CD4-positive, alpha-beta T cell treated with Interleukin-15 for 1 hour (primary cell): Measurements from ENCODE around the gene PACRG.

ENCODE experiments used
- DNase-seq: peaks from one replicate; pipeline ENCODE4 v3.0.0-alpha.2; 2020

Gene PACRG

DNA sequence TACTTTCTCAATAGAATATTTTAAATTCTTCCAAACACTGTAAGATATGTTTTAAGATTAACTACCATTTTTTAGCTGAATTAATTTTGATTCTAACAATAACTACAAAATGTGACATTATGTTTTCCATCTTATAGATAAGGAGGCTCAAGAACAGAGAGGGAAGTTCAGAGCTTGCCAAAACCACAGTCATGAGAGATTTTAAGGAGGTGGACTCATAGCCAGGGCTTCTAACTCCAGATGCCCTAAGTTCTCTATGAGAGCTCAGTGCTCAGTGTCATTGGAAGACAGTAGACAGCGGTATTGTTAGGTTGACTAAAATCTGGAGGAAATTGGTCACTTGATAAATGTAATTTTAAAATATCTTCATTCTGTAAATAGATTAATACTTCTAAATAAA, 144.2 kb downstream of the PACRG start:
- no peak for DNase-seq

DNA sequence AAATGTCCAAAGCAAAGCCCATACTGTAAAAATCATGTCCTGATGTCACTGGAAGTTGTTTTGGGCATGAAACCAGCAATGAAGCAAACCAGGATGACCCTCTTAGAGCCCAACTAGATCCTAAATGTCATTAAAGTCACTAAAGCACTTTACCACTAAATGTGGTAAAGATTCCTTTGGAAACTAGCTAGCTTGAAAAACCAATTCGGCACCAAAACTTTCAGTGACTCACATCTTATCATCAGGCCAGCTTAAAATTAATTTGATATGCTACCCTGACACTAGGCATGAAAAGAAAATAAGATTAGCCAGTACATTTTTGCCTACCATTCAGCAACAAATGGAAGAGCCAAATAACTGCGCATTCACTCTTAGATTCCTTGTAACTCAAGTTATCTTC, 145.8 kb downstream of the PACRG start:
- no peak for DNase-seq

DNA sequence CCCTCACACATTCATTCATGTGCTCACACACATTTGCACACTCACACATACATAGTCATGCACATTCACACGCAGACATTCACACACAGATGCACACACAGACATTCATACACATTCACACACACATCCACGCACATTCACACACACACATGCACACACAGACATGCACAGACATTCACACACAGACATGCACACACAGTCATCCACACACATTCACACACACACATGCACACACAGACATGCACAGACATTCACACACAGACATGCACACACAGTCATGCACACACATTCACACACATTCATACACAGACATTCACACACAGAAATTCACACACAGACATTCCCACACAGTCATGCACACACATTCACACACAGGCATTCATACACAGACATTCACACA, 147.3 kb downstream of the PACRG start:
- no peak for DNase-seq

DNA sequence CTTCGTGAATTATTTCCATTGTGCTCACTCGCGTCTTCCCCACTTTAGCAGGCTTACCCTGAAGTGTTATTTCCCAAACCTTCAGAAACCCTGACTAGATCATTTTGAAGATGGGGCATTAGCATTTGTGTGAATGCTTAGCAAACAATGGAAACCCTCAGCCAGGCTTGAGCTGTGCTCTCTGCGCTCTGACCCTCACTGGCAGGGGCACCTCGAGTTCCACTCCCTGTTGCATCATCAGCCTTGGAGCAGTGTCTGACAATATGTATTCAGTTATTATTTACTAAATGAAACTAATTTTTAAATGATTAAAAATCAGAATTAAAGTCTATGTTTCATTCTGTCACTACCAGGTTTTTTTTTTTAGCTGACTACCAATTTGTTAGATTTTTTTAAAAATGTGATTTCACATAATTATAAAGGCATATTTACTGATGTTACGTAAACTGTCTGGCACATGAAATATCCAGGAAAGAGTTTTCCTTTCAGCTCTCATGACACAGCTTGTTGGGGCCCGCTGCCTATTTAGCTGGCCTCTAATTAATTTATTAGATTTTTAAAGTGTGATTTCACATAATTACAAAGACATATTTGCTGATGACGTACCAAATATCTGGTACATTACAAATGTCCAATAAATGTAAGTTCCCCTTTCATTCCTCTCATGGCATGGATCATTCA, 155.2 kb downstream of the PACRG start:
- no peak for DNase-seq

DNA sequence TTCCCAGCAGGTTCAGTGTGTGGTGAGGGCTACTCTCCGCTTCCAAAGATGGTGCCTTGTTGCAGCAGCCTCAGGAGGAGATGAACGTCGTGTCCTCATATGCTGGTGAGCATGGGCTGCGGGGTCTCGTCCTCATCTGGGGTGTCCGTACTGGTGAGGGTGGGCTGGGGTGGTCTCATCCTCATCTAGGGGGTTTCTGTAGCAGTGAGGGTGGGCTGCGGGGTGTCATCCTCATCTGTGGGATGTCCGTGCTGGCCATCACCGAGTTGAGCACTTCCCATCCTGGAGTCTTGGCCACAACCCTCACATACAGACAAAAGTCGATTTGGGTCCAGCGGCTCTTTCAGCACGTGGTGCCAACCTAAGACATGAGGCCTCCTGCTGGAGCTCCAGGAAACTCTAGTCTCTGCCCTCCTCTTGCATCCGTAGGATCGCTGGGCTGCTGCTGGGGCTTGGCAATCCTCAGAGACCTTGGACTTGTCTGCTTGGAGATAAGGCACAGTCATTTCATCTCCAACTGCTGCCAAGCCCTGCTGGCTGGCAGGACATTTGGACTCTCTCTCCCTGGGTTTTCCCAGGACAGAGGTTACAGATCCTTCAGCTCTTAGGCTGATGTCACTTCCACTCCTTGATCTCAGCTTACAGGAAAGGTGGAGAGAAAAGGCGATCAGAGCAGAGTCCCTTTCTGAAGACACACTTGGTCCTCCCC, 160.4 kb downstream of the PACRG start:
- no peak for DNase-seq

DNA sequence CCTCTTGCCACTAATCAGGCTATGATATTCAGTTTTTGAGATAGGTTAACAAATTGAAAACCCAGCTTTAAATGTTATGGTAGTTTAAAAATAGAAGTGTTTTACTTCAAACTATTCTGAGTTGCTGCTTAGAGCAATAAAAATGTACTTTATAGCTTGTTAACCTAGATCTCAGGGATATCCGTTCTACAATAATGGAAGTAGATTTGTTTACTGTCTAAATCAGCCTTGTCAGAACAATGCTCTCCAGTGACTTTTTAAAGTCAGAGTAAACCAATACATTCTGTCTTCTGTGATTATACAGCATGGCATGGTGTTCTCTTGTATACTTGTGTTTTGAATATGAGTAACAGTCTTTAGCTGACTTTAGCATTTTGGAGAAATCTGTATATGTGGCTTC, 161.5 kb downstream of the PACRG start:
- DNase-seq = no peak

DNA sequence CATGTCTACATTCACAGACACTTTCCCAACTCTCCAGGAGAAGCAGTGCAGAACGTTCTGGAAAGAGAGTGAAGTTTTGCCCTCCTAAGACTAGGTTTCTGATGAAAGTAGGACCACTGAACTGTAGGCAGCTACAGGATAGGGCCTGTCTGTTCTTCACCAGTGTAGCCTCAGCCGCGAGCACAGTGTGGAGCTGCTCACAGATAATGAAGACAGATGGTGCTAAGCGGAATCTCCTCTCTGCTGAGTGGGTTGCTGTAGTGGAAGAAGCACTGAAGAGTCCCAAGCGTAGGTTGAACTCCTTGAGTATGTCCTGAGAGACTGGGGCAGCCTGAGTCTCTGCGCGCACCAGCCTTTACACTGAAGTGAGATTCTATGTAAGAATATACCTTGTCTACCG, 170.2 kb downstream of the PACRG start:
- no peak for DNase-seq

DNA sequence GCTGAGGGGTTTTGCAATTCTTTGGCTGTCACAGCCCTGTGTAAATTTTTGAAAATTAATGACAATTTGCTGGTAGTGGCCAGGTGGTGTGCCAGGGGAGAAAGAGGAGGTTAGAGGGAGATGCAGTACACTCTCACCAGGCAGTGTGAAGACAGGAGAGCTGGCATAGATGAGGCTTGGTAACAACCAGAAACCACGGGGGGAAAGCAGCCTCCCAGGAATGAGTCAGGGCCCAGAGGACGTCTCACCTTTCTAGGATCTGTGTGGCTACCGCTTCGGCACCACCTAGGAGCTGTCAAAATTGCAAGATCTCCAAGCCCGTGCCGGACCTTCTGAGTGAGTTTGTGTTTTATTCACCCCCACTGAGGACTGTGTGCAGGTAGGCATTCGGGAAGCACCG, 171.4 kb downstream of the PACRG start:
- no peak for DNase-seq

DNA sequence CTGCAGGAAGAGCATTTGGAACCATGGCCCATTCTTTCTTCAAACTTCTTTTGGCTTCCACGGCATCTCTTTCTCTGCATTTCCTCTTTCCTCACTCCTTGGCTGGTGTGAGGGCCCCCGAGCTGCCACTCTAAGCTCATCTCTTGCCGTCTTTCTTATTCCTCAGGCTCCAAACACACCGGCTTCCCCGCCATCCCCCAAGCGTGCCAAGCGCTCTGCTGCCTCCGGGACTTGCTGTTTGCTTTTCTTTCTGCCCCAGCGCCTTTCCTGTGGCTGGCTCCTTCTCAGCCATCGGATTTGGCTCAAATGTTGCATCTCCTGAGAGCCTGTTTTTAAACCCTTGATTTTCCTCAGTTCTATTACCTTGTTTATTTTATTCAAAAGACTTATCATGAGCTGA, 172.7 kb downstream of the PACRG start:
- no peak for DNase-seq

DNA sequence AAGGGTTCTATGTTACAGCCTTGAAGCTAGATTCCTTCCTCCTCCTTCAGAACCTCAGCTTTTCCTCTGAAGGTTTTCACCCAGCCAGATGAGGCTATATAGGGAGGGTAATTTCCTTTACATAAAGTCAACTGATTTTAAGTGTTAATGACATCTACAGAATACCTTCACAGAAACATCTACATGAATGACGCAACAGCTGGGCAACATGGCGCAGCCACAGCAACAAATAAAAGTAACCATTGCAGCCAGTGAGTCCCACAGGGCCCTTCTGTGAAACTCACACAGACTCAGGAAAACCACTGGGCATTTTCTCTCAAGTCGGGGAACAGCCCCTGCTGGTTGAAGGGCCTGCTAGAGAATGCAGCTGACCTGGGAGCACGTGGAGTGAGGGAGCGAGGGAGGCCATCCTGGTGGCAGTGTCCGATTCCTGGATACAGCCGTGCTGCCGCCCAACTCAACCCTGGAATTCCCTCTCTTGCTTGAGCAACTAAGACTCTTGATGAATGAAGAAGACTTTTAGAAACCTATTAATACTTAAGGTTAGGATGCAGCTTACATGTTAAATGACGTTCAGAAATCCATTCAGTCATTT, 176.4 kb downstream of the PACRG start:
- DNase-seq = no peak

DNA sequence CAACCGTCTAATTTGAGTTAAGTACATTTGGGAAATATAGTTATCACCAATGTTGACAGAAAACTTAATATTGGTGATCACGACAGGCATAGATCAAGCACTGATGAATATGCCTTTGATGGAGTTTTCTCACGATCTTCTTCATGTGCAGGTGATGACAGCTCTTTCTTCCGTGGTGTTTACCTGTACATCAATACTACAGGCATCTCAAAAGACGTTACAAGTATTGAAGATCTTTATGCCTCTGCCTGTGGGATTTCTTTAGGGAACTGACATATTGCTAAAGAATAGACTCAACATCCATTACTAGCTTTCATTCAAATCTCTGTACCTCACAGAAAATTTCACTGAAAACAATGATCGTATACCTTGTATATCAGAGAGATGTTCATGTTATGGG, 178.7 kb downstream of the PACRG start:
- no peak for DNase-seq

DNA sequence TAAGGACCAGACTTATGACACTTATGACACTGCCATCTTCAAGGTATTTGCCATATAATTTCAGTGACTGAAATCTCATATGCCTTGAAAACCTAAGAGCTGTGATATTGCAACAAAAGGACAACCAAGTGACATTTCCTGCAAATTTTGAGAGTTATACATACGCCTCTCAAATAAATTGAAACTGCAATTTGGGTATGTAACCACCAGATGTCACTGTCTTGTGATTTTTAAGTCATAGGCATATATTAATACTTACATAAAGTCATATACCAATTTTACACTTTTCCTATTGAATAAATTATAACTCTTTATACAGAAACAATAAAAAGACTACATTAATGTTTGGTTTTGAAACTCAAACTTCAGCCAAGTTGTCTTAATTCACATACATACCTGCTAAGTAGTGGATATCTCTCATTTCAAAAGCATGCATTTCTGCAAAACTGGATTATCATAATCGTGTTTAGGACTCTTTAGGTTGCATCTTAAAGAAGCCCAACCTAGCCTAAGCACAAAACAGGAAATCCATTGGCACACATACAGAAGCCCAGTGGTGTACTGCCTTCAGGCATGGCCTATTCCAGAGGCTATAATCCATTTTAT, 180.2 kb downstream of the PACRG start:
- DNase-seq = no peak

DNA sequence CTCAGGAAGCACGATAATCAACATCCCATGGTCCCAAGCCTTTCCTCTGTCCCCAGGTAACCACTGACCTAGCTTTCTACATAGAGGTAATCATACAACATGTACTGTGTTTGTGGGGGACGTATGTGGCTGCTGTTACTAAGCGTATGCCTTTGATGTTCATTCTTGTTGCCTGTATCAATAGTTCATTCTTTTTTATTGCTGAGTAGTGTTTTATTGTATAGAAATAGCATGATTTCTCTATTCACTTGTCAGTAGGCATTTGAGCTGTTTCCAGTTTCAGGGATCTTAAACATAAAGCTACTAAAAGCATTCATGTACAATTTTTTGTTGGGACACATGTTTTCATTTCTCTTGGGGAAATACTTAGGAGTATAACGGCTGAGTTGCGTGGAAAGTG, 185.4 kb downstream of the PACRG start:
- no peak for DNase-seq

DNA sequence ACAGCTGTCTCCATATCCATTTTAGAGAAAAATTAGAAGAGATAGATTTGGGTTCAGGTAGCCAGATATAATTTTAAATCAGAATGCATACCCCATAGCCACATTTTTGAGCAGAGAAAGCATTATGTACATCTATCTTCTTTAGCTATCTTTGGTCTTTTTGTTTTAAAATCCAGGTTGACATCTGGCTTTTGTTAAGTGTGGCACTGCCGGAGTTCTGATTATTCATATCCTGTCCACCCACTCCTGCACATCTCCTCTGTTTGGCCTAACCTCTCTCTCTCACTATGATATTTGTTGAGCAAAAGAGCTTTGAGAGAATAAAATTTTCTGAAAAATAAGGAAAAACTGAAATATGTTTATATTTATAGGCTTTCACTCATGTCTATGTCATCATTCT, 189.7 kb downstream of the PACRG start:
- DNase-seq = no peak

DNA sequence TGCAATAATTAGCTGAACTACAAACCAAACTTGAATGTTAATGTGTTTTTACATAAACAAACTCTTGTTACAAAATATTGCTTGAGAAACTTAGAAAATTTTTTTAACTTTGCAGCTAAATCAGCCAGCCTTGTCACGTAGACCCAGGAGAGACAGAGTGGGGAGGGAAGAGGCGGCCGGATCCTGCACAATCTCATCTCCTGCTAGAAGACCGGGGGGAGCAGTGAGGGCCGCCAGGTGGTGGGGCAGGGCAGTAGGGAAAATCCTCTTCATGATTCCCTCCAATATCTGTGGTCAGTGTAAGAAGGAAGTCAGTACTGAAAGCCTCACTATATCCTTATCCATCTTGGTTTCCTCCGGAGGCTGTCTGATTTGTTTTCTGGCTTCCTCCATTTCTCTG, 193.3 kb downstream of the PACRG start:
- no peak for DNase-seq

DNA sequence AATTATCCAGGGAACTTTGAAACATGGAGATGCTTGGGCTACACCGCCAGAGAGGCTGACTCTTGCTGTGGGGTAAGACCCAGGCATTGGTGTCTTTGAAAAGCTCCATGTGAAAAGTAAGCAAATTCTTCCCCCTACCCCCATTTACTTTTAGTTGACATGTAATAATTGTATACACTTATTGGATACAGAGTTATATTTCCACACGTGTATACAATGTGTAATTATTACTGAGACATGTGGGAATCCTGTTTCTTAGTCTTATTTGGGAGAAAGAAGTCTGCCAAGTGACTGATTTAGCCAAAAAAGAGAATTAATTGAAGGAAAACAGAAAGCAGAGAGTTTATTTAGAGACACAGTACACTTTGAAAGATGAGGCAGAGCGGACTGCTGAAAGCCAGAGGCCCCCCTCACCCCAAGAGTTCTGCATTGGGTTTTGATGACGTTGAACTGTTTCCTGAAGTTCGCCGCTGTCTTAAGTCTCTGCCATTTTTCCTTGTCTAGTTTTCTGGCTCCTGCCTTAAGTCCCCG, 193.8 kb downstream of the PACRG start:
- no peak for DNase-seq

DNA sequence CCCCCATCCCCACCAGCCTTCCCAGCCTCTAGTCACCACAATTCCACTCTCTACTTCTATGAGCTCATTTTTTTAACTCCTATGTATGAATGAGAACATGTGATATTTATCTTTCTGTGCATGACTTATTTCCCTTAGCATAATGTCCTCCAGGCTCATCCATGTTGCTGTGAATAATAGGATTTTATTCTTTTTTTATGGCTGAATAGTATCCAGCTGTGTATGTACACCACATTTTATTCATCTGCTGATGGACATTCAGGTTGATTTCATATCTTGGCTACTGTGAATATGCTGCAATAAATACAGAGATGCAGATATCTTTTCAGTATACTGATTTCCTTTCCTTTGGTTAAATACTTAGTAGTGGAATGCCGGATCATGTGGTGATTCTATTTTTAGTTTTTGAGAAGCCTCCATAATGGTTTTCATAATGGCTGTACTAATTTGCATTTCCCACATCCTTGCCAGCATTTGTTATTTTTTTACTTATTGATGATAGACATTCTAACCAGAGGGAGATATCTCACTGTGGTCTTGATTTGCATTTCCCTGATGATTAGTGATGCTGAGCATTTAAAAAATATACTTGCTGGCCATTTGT, 194.9 kb downstream of the PACRG start:
- DNase-seq = no peak

DNA sequence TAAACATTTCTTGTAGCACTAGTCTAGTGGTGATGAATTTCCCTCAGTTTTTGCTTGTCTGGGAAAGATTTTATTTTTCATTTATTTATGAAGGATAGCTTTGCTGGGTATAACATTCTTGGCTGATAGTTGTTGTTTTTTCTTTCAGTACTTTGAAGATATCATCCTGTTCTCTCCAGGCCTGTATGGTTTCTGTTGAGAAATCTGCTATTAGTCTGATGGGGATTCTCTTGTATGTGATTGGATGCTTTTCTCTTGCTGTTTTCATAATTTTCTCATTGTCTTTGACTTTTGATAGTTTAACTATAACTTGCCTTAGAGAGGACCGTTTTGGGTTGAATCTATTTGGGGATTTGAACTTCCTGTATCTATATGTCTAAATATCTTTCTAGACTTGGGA, 207.1 kb downstream of the PACRG start:
- DNase-seq = no peak

DNA sequence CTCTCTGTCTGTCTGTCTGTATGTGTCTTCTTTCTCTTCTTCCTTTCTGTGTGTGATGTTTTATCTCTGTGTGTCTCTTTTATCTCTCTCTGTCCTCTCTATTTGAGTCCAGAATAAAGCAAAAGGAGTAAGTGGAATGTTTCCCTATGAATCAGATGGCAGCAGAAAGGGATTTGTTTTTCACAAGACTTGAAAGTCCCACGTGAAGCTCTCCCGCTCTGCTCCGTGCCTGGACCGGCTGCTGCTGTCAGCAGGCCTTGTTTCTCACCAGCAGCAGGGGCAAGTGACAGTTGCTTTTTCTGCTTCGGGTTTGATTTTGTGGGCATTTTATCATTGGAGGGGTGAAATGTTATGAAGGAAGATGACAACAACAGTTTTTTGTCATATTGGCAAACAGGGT, 212.7 kb downstream of the PACRG start:
- no peak for DNase-seq

DNA sequence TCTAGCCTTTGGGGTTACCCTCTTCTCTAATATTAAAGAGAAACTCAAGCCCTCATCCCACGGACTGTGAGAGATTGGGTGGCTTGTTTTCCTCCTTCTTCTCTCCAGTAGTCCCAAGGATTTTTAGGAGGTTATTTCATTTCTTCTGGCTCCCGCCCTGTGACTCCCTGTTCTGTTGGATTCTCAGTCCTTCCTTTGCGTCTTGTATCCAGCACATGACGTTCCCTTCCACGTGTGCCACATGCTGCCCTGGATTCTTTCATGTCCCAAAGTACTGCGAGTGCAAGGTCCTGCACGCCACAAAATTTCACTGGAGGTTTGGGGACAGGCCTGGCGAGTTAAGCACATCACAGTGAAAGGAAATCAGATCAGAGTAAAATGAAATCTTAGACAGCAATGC, 213.4 kb downstream of the PACRG start:
- DNase-seq = no peak

DNA sequence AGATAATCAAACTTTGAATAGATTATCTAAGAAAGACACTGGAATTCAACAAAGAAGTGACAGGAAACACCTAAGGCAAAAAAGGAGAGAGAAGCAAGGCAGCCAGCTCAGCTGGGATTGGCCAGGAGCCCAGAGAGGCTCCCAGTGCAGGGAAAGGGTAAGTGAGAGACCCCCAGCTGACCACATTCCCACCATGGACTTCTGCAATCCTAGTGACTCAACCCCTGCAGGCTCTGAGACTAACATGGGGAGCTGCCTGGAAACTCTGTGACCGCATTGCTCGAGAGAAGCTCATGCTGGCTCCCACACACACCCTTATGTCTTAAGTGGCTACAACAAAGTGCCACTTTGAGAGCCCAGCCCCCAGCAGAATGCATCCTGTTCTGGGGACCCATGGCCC, 215.1 kb downstream of the PACRG start:
- DNase-seq = no peak

DNA sequence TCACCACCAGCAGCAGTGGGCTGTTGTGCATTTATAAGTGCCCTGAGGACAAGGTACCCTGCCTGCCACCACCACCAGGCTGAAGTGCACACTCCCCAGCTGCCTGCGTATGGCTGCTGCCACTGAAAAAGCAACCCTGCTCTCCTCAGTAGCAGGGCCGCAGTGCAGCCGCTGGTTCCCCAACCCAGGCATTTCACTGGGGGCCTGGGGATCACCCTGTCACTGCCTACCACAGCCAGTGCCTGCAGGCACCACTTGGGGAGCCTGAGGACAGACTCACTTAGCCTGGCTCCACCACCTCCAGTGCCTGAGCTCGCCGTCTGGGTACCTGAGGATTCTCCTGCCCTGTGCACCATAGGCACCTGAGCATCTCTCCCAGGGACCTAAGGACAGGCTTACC, 215.6 kb downstream of the PACRG start:
- DNase-seq = no peak

DNA sequence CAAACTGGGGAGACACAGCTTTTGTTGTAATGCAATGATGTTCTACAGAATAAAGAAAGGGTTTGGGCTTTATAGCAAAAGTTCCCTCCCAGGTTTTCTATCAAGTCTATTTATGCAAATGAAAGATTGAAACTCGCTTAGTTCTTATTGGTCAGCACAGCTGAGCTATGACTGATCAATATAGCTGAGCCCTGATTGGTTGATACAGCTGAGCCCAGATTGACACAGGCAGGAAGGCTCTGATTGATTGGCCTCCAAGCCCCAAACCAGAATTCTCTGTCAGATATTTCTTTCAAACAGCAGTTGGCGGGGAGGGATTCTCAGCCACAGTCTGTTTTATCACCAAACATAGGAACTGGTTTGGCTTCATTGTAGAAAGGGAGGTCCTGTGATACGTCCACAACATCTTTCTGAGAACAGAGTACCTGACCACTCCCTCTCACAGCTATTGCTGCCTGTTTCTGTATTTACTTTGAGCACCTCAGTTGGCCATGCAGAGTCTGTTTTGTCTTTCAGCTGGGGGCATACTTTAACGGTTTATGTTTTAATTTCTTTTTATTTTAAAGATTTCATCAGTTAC, 223.5 kb downstream of the PACRG start:
- no peak for DNase-seq
